ENCODE results near the gene MAZ.
"Not testable (repeated sequence)": the region's sequence is repeated elsewhere in the genome, so short reads cannot be mapped to it uniquely, and the experiment has no call there.

Gene MAZ

GRCh38 chr16:29772330-29772729, 34.0 kb upstream of the MAZ start:
- in situ Hi-C loops (cut with MboI; ENCODE audit: low sequenced_read_pairs); H3K36me3 ChIP-seq (replicated peaks); DNase-seq (ENCODE audit: low spot score in 2 of 2); H3K27me3 ChIP-seq (ENCODE audit: low read depth); H3K9me3 ChIP-seq; H3K4me3 ChIP-seq; H3K4me1 ChIP-seq: not testable (repeated sequence)

- no peaks in the 10 kb centered on the region for H3K36me3 ChIP-seq (replicated peaks)
- DNase-seq (ENCODE audit: low spot score in 2 of 2) = no peak
- H3K27me3 ChIP-seq (ENCODE audit: low read depth) = no peaks in the 10 kb centered on the region
- in situ Hi-C loops (cut with MboI; ENCODE audit: low sequenced_read_pairs) = no loop called here
- H3K4me3 ChIP-seq = no peak overlapping the region
- H3K9me3 ChIP-seq = no peaks in the 10 kb centered on the region
- no peaks in the 10 kb centered on the region for H3K4me1 ChIP-seq
These were observed 31.6 kb upstream of the MAZ start for GRCh38 chr16:29774730-29775129.

- Histone ChIP-seq H3K36me3 (replicated peaks) (no peaks in the 10 kb centered on the region), H3K27me3 (ENCODE audit: low read depth) (no peaks in the 10 kb centered on the region), H3K9me3 (no peaks in the 10 kb centered on the region), H3K4me3 (no peak overlapping the region), H3K4me1 (no peaks in the 10 kb centered on the region)
- in situ Hi-C loops (cut with MboI; ENCODE audit: low sequenced_read_pairs) = no loop called here
- no peak for DNase-seq (ENCODE audit: low spot score in 2 of 2)
These were observed 30.5 kb upstream of the MAZ start for GRCh38 chr16:29775742-29776408.

- Histone ChIP-seq H3K36me3 (replicated peaks) (no peaks in the 10 kb centered on the region), H3K27me3 (ENCODE audit: low read depth) (no peaks in the 10 kb centered on the region), H3K9me3 (no peaks in the 10 kb centered on the region), H3K4me1 (no peaks in the 10 kb centered on the region), H3K4me3 (no peak within 1 kb of the TSS)
- in situ Hi-C loops (cut with MboI; ENCODE audit: low sequenced_read_pairs) = no loop called here
- DNase-seq (ENCODE audit: low spot score in 2 of 2) = no peak
These were observed 28.6 kb upstream of the MAZ start, which contains the start of gene ZG16 for GRCh38 chr16:29777576-29778350. ZG16 (plus strand) TSS chr16:29778256; CDS start chr16:29779267, 1,011 bp downstream.

GRCh38 chr16:29779474-29779873, 26.9 kb upstream of the MAZ start:
- Histone ChIP-seq H3K4me1 (no peaks in the 10 kb centered on the region), H3K9me3 (no peaks in the 10 kb centered on the region), H3K36me3 (replicated peaks) (no peaks in the 10 kb centered on the region), H3K4me3 (no peak overlapping the region), H3K27me3 (ENCODE audit: low read depth) (no peaks in the 10 kb centered on the region)
- peak in 1 of 2 experiments; percentile 43 for DNase-seq (ENCODE audit: low spot score in 2 of 2)
- in situ Hi-C loops (cut with MboI; ENCODE audit: low sequenced_read_pairs) = no loop called here

GRCh38 chr16:29783094-29783953, 23.0 kb upstream of the MAZ start:
- H3K4me1 ChIP-seq; in situ Hi-C loops (cut with MboI; ENCODE audit: low sequenced_read_pairs); H3K36me3 ChIP-seq (replicated peaks); DNase-seq (ENCODE audit: low spot score in 2 of 2); H3K27me3 ChIP-seq (ENCODE audit: low read depth); H3K4me3 ChIP-seq; H3K9me3 ChIP-seq: not testable (repeated sequence)

GRCh38 chr16:29784157-29784556, 22.2 kb upstream of the MAZ start:
- Histone ChIP-seq H3K27me3 (ENCODE audit: low read depth) (no peaks in the 10 kb centered on the region), H3K36me3 (replicated peaks) (no peaks in the 10 kb centered on the region), H3K4me3 (no peak overlapping the region), H3K4me1 (no peaks in the 10 kb centered on the region), H3K9me3 (no peaks in the 10 kb centered on the region)
- no peak for DNase-seq (ENCODE audit: low spot score in 2 of 2)
- in situ Hi-C loops (cut with MboI; ENCODE audit: low sequenced_read_pairs) = no loop called here

GRCh38 chr16:29784901-29785500, 21.3 kb upstream of the MAZ start:
- in situ Hi-C loops (cut with MboI; ENCODE audit: low sequenced_read_pairs) = no loop called here
- no peak for DNase-seq (ENCODE audit: low spot score in 2 of 2)
- H3K4me3 ChIP-seq = no peak overlapping the region

GRCh38 chr16:29787155-29787554, 19.2 kb upstream of the MAZ start:
- H3K27me3 ChIP-seq (ENCODE audit: low read depth); DNase-seq (ENCODE audit: low spot score in 2 of 2); H3K4me1 ChIP-seq; in situ Hi-C loops (cut with MboI; ENCODE audit: low sequenced_read_pairs); H3K4me3 ChIP-seq; H3K9me3 ChIP-seq; H3K36me3 ChIP-seq (replicated peaks): not testable (repeated sequence)

More at GRCh38 chr16:29784901-29785500, 21.3 kb upstream of the MAZ start:
- H3K27me3 ChIP-seq (ENCODE audit: low read depth) = no peaks in the 10 kb centered on the region
- H3K4me1 ChIP-seq = peaks cover 6% of the 10 kb centered on the region; the same call in 1 of the 2 replicates
- no peaks in the 10 kb centered on the region for H3K36me3 ChIP-seq (replicated peaks)
- no peaks in the 10 kb centered on the region for H3K9me3 ChIP-seq

GRCh38 chr16:29789775-29790182, 16.6 kb upstream of the MAZ start:
- Histone ChIP-seq H3K4me3 (peak overlapping the region; percentile 81), H3K9me3 (no peaks in the 10 kb centered on the region), H3K27me3 (ENCODE audit: low read depth) (no peaks in the 10 kb centered on the region), H3K4me1 (peaks cover 11% of the 10 kb centered on the region), H3K36me3 (replicated peaks) (peaks cover 21% of the 10 kb centered on the region)
- in situ Hi-C loops (cut with MboI; ENCODE audit: low sequenced_read_pairs) = no loop called here
- DNase-seq (ENCODE audit: low spot score in 2 of 2) = no peak

GRCh38 chr16:29790183-29790948, 16.0 kb upstream of the MAZ start, which contains the start of gene KIF22:
KIF22 (plus strand) TSS chr16:29790751; CDS start chr16:29790760, 9 bp downstream.
- peak; percentile 97 to 100 for DNase-seq (ENCODE audit: low spot score in 2 of 2)
- in situ Hi-C loops (cut with MboI; ENCODE audit: low sequenced_read_pairs) = no loop called here
- Histone ChIP-seq H3K4me3 (peak within 1 kb of the TSS; percentile 81), H3K36me3 (replicated peaks) (peaks cover 27% of the 10 kb centered on the region), H3K27me3 (ENCODE audit: low read depth) (no peaks in the 10 kb centered on the region), H3K9me3 (no peaks in the 10 kb centered on the region), H3K4me1 (peaks cover 11% of the 10 kb centered on the region)

- in situ Hi-C loops (cut with MboI; ENCODE audit: low sequenced_read_pairs) = no loop called here
- Histone ChIP-seq H3K4me1 (peaks cover 11% of the 10 kb centered on the region), H3K9me3 (no peaks in the 10 kb centered on the region), H3K4me3 (peak overlapping the region; percentile 81), H3K27me3 (ENCODE audit: low read depth) (no peaks in the 10 kb centered on the region), H3K36me3 (replicated peaks) (peaks cover 28% of the 10 kb centered on the region)
- DNase-seq (ENCODE audit: low spot score in 2 of 2) = peak in 1 of 2 experiments; percentile 12
These were observed 15.1 kb upstream of the MAZ start for GRCh38 chr16:29790949-29791844.

All from HAP-1 (cell line).